GM23338 (cell line): ENCODE results near the gene QDPR. TPM values are rescaled to one million over a fixed set of nuclear protein-coding genes. Genes with fewer than 3 reads are reported as not detected.

Source experiments
- ATAC-seq: fragments of 200-7000 bp; cut with Tn5 transposase; 3 replicates; pipeline ENCODE4 v1.9.1; 2020
- DNase-seq: peaks from one replicate; pipeline ENCODE4 v3.0.0-alpha.2; 2015; ENCODE audit warnings: low spot score
- H2AFZ ChIP-seq: fragments of 200-600 bp; sonication (generic); 2 replicates; pipeline ENCODE4 v1.8.0; 2016; ENCODE audit warnings: antibody characterized with exemption, mild to moderate bottlenecking, moderate library complexity
- H3F3A ChIP-seq: fragments of 200-600 bp; sonication (generic); replicated peaks from 2 replicates; pipeline ENCODE4 v1.8.0; 2017; ENCODE audit warnings: antibody characterized with exemption, mixed run types, low read depth
- H3K27ac ChIP-seq: fragments of 200-600 bp; sonication (generic); 2 replicates; pipeline ENCODE4 v1.6.1; 2016; ENCODE audit warnings: low read depth
- H3K27me3 ChIP-seq: fragments of 200-600 bp; sonication (generic); 2 replicates; pipeline ENCODE4 v1.8.0; 2016; ENCODE audit warnings: mild to moderate bottlenecking, mixed run types, moderate library complexity; ENCODE audit not compliant: insufficient read depth
- H3K36me3 ChIP-seq: fragments of 200-600 bp; sonication (generic); 2 replicates; pipeline ENCODE4 v1.8.0; 2016; ENCODE audit warnings: mild to moderate bottlenecking; ENCODE audit not compliant: insufficient read depth
- H3K4me1 ChIP-seq: fragments of 200-600 bp; sonication (generic); 2 replicates; pipeline ENCODE4 v1.8.0; 2016; ENCODE audit warnings: mild to moderate bottlenecking, moderate library complexity; ENCODE audit not compliant: insufficient read depth
- H3K4me2 ChIP-seq: fragments of 200-600 bp; sonication (generic); 2 replicates; pipeline ENCODE4 v1.7.1; 2017; ENCODE audit warnings: mixed run types
- H3K4me3 ChIP-seq: fragments of 200-600 bp; sonication (generic); 2 replicates; pipeline ENCODE4 v1.6.1; 2016; ENCODE audit warnings: mixed run types
- H3K79me2 ChIP-seq: fragments of 200-600 bp; sonication (generic); replicated peaks from 2 replicates; pipeline ENCODE4 v1.8.0; 2017; ENCODE audit warnings: mild to moderate bottlenecking; ENCODE audit not compliant: insufficient read depth
- H3K9me2 ChIP-seq: fragments of 200-600 bp; sonication (generic); 2 replicates; pipeline ENCODE4 v1.8.0; 2017; ENCODE audit not compliant: insufficient read depth
- H4K20me1 ChIP-seq: fragments of 200-600 bp; sonication (generic); replicated peaks from 2 replicates; pipeline ENCODE4 v1.8.0; 2017; ENCODE audit warnings: mild to moderate bottlenecking; ENCODE audit not compliant: insufficient read depth
- H3K27ac Mint-ChIP-seq: 2 replicates; pipeline ENCODE4 v1.8.0; 2020; ENCODE audit warnings: inconsistent platforms, mild to moderate bottlenecking, moderate library complexity, mixed read lengths
- H3K27me3 Mint-ChIP-seq: 3 replicates; pipeline ENCODE4 v1.8.0; 2022; ENCODE audit warnings: low read depth, mild to moderate bottlenecking, moderate library complexity, mixed read lengths, inconsistent platforms; ENCODE audit not compliant: insufficient read depth, poor library complexity
- H3K36me3 Mint-ChIP-seq: 3 replicates; pipeline ENCODE4 v1.8.0; 2021; ENCODE audit warnings: low read depth, mild to moderate bottlenecking, inconsistent platforms, moderate library complexity, mixed read lengths
- H3K4me1 Mint-ChIP-seq: 3 replicates; pipeline ENCODE4 v1.8.0; 2020; ENCODE audit warnings: mild to moderate bottlenecking, inconsistent platforms, mixed read lengths
- H3K4me3 Mint-ChIP-seq: 3 replicates; pipeline ENCODE4 v1.8.0; 2021; ENCODE audit warnings: moderate library complexity, mild to moderate bottlenecking, inconsistent platforms, mixed read lengths
- H3K9me3 Mint-ChIP-seq: 3 replicates; pipeline ENCODE4 v1.8.0; 2020; ENCODE audit warnings: moderate library complexity, mild to moderate bottlenecking, inconsistent platforms, mixed read lengths
- CREB1 ChIP-seq: fragments of 250-450 bp; sonication (Bioruptor Pico); IDR thresholded peaks from 2 replicates; pipeline ENCODE4 v1.5.0; 2020; ENCODE audit warnings: low read depth, mild to moderate bottlenecking, moderate library complexity
- CTCF ChIP-seq, 2 experiments: fragments of 200-600 bp in 1 of 2; sonication (generic) in 1 of 2; conservative IDR thresholded peaks; 2 replicates each; pipeline versions ENCODE4 v1.5.1 to v1.6.1; 2016 to 2017; ENCODE audit warnings: antibody characterized with exemption in 2 of 2, low read depth in 2 of 2, mild to moderate bottlenecking in 2 of 2, moderate library complexity in 1 of 2
- ETS1 ChIP-seq: IDR thresholded peaks from 2 replicates; pipeline ENCODE4 v1.6.1; 2016; ENCODE audit warnings: antibody characterized with exemption
- EZH2 ChIP-seq: fragments of 200-600 bp; sonication (generic); IDR thresholded peaks from one replicate; pipeline ENCODE4 v1.8.0; 2017; ENCODE audit warnings: antibody characterized with exemption, mild to moderate bottlenecking, low read depth; ENCODE audit not compliant: unreplicated experiment
- EZH2phosphoT487 ChIP-seq: fragments of 200-600 bp; sonication (generic); IDR thresholded peaks from one replicate; pipeline ENCODE4 v1.8.1; 2018; ENCODE audit warnings: antibody characterized with exemption; ENCODE audit not compliant: unreplicated experiment
- JUNB ChIP-seq: IDR thresholded peaks from one replicate; pipeline ENCODE4 v1.6.1; 2016; ENCODE audit warnings: antibody characterized with exemption; ENCODE audit not compliant: unreplicated experiment
- NANOG ChIP-seq: IDR thresholded peaks from 2 replicates; pipeline ENCODE4 v1.6.1; 2016; ENCODE audit warnings: antibody characterized with exemption, borderline replicate concordance
- POLR2AphosphoS5 ChIP-seq: IDR thresholded peaks from 2 replicates; pipeline ENCODE4 v1.6.1; 2016; ENCODE audit warnings: antibody characterized with exemption, low read depth
- REST ChIP-seq: IDR thresholded peaks from one replicate; pipeline ENCODE4 v1.6.1; 2018; ENCODE audit warnings: antibody characterized with exemption; ENCODE audit not compliant: unreplicated experiment
- STAT1 ChIP-seq: IDR thresholded peaks from one replicate; pipeline ENCODE4 v1.6.1; 2016; ENCODE audit warnings: antibody characterized with exemption; ENCODE audit not compliant: unreplicated experiment
- ZNF114 ChIP-seq: fragments of 250-450 bp; sonication (Bioruptor Pico); IDR thresholded peaks from 2 replicates; pipeline ENCODE4 v1.5.0; 2020; ENCODE audit warnings: mild to moderate bottlenecking, moderate library complexity
- ZNF331 ChIP-seq: fragments of 250-450 bp; sonication (Bioruptor Pico); IDR thresholded peaks from 2 replicates; pipeline ENCODE4 v1.5.0; 2020; ENCODE audit warnings: low read depth, mild to moderate bottlenecking, moderate library complexity
- polyA plus RNA-seq: library from polyadenylated mRNA; unstranded; fragments of >200 nt; fragmentation: Nextera tagmentation; extraction: Ambion mirVana; gene quantifications from 2 replicates; pipeline ENCODE4 v1.2.1, GENCODE V29; 2016
- total RNA-seq: library from RNA; depleted of rRNA; stranded (reverse); fragments of >200 nt; shearing (Covaris generic); gene quantifications from 2 replicates; pipeline ENCODE4 v1.2.3, GENCODE V29; 2014
- TF ChIP-seq, protein P1 (sequence below): fragments of 250-450 bp; sonication (Bioruptor Pico); IDR thresholded peaks from 2 replicates; pipeline ENCODE4 v1.5.0; 2020; ENCODE audit warnings: mild to moderate bottlenecking, moderate library complexity

QDPR gene
- total and polyA plus RNA-seq, 2 experiments from 2014 or later = 31.5 to 42.7 TPM

DNA sequence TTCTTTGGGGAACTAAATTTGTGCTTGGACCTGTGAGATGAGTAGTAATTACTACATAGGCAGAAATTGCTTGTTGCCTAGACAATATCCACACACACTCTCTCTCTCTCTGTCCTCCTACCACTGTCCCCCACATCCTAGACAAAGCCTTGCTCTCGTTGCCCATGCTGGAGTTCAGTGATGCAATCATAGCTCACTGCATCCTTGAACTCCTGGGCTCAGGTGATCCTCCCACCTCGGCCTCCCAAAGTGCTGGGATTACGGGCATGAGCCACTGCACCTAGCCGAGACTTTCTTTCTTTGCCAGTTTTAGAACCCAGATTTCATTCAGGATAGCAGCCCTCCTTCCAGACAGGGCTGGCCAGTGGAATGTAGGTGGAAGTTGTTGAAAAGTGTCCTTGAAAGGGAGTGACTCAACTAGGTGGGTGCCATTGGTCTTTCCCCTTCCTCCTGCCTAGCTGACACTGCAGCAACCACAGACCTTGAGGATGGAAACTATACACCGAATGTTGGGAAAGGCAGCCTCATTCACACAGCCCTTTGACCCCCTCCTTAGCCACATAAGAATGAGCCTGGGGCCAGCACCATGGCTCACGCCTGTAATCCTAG, 48.3 kb upstream of the QDPR start:
- Histone ChIP-seq H4K20me1 (no peaks in the 10 kb centered on the region), H3K36me3 (no peaks in the 10 kb centered on the region), H3K4me2 (no peak overlapping the region), H3K27ac (no peak overlapping the region), H3K79me2 (no peaks in the 10 kb centered on the region), H3F3A (no peaks in the 10 kb centered on the region), H3K9me2 (no peaks in the 10 kb centered on the region), H3K4me3 (no peak overlapping the region), H3K4me1 (no peaks in the 10 kb centered on the region), H2AFZ (no peak overlapping the region), H3K27me3 (no peaks in the 10 kb centered on the region)
- TF ChIP-seq ZNF331 = no peak
- no peak for TF ChIP-seq STAT1
- no peak for TF ChIP-seq JUNB
- no peak for TF ChIP-seq POLR2AphosphoS5
- TF ChIP-seq, protein P1, sequence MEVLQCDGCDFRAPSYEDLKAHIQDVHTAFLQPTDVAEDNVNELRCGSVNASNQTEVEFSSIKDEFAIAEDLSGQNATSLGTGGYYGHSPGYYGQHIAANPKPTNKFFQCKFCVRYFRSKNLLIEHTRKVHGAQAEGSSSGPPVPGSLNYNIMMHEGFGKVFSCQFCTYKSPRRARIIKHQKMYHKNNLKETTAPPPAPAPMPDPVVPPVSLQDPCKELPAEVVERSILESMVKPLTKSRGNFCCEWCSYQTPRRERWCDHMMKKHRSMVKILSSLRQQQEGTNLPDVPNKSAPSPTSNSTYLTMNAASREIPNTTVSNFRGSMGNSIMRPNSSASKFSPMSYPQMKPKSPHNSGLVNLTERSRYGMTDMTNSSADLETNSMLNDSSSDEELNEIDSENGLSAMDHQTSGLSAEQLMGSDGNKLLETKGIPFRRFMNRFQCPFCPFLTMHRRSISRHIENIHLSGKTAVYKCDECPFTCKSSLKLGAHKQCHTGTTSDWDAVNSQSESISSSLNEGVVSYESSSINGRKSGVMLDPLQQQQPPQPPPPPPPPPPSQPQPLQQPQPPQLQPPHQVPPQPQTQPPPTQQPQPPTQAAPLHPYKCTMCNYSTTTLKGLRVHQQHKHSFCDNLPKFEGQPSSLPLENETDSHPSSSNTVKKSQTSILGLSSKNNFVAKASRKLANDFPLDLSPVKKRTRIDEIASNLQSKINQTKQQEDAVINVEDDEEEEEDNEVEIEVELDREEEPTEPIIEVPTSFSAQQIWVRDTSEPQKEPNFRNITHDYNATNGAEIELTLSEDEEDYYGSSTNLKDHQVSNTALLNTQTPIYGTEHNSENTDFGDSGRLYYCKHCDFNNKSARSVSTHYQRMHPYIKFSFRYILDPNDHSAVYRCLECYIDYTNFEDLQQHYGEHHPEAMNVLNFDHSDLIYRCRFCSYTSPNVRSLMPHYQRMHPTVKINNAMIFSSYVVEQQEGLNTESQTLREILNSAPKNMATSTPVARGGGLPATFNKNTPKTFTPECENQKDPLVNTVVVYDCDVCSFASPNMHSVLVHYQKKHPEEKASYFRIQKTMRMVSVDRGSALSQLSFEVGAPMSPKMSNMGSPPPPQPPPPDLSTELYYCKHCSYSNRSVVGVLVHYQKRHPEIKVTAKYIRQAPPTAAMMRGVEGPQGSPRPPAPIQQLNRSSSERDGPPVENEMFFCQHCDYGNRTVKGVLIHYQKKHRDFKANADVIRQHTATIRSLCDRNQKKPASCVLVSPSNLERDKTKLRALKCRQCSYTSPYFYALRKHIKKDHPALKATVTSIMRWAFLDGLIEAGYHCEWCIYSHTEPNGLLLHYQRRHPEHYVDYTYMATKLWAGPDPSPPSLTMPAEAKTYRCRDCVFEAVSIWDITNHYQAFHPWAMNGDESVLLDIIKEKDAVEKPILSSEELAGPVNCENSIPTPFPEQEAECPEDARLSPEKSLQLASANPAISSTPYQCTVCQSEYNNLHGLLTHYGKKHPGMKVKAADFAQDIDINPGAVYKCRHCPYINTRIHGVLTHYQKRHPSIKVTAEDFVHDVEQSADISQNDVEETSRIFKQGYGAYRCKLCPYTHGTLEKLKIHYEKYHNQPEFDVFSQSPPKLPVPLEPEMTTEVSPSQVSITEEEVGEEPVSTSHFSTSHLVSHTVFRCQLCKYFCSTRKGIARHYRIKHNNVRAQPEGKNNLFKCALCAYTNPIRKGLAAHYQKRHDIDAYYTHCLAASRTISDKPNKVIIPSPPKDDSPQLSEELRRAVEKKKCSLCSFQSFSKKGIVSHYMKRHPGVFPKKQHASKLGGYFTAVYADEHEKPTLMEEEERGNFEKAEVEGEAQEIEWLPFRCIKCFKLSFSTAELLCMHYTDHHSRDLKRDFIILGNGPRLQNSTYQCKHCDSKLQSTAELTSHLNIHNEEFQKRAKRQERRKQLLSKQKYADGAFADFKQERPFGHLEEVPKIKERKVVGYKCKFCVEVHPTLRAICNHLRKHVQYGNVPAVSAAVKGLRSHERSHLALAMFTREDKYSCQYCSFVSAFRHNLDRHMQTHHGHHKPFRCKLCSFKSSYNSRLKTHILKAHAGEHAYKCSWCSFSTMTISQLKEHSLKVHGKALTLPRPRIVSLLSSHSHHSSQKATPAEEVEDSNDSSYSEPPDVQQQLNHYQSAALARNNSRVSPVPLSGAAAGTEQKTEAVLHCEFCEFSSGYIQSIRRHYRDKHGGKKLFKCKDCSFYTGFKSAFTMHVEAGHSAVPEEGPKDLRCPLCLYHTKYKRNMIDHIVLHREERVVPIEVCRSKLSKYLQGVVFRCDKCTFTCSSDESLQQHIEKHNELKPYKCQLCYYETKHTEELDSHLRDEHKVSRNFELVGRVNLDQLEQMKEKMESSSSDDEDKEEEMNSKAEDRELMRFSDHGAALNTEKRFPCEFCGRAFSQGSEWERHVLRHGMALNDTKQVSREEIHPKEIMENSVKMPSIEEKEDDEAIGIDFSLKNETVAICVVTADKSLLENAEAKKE (CRISPR knock-in tag) = no peak
- TF ChIP-seq EZH2 = no peak
- TF ChIP-seq ZNF114 (CRISPR knock-in tag) = no peak
- TF ChIP-seq REST = no peak
- no peak for TF ChIP-seq EZH2phosphoT487
- no peak for TF ChIP-seq CREB1
- TF ChIP-seq CTCF (conservative IDR thresholded peaks at IDR 0.05; ENCODE audit: low read depth in 2 of 2) = no peak
- TF ChIP-seq ETS1 = no peak
- no peak for TF ChIP-seq NANOG
- Mint-ChIP-seq H3K9me3 (no peaks in the 10 kb centered on the region), H3K4me3 (no peak overlapping the region), H3K36me3 (no peaks in the 10 kb centered on the region), H3K27ac (no peak overlapping the region), H3K4me1 (no peaks in the 10 kb centered on the region), H3K27me3 (no peaks in the 10 kb centered on the region)
- DNase-seq = no peak
- ATAC-seq = no peak
